Liver (tissue), 9 donors: ENCODE measurements around the gene IL31RA. TPM values are rescaled to one million over a fixed set of nuclear protein-coding genes. Genes with fewer than 3 reads are reported as not detected.

Experiments used
- DNase-seq: peaks from one replicate; pipeline ENCODE4 v3.0.0-alpha.2; 2017; ENCODE audit warnings: low spot score
- H3K27ac ChIP-seq, 2 donors: one replicate each; pipeline ENCODE4 v1.7.0; 2013; ENCODE audit warnings: inconsistent platforms in 2 of 2, low read length in 2 of 2, control low read depth in 1 of 2, low read depth in 1 of 2, mild to moderate bottlenecking in 1 of 2
- H3K27me3 ChIP-seq, 4 donors: one replicate each; pipeline versions ENCODE4 v1.6.1 to v1.7.0; 2013; ENCODE audit warnings: low read length in 3 of 4, inconsistent platforms in 1 of 4, mild to moderate bottlenecking in 1 of 4, moderate library complexity in 1 of 4; ENCODE audit not compliant: control insufficient read depth in 4 of 4, insufficient read depth in 4 of 4
- H3K36me3 ChIP-seq, 4 donors: one replicate each; pipeline versions ENCODE4 v1.6.1 to v1.7.0; 2013; ENCODE audit warnings: low read length in 3 of 4, mild to moderate bottlenecking in 3 of 4, low read depth in 1 of 4, moderate library complexity in 1 of 4; ENCODE audit not compliant: control insufficient read depth in 4 of 4, insufficient read depth in 3 of 4
- H3K4me1 ChIP-seq, 4 donors: one replicate each; pipeline versions ENCODE4 v1.6.1 to v1.7.0; 2013; ENCODE audit warnings: low read length in 3 of 4, mild to moderate bottlenecking in 3 of 4, moderate library complexity in 1 of 4; ENCODE audit not compliant: control insufficient read depth in 4 of 4, insufficient read depth in 4 of 4
- H3K4me3 ChIP-seq, 3 donors: one replicate each; pipeline versions ENCODE4 v1.6.1 to v1.7.0; 2013; ENCODE audit warnings: low read length in 3 of 3, control low read depth in 1 of 3, low read depth in 1 of 3, mild to moderate bottlenecking in 1 of 3
- H3K9ac ChIP-seq, 2 donors: one replicate each; pipeline ENCODE4 v1.7.0; 2013; ENCODE audit warnings: low read length in 2 of 2, mild to moderate bottlenecking in 2 of 2, moderate library complexity in 2 of 2, control low read depth in 1 of 2, low read depth in 1 of 2
- H3K9me3 ChIP-seq, 4 donors: one replicate each; pipeline versions ENCODE4 v1.6.1 to v1.7.0; 2013; ENCODE audit warnings: low read length in 3 of 4; ENCODE audit not compliant: control insufficient read depth in 4 of 4
- ATF3 ChIP-seq: IDR thresholded peaks from 2 replicates; pipeline ENCODE4 v1.6.1; 2016; ENCODE audit warnings: antibody characterized with exemption
- CTCF ChIP-seq: fragments of 150-350 bp; IDR thresholded peaks from 2 replicates; pipeline ENCODE4 v1.5.1; 2017; ENCODE audit warnings: improper control_type of control experiment, low read depth, low read length; ENCODE audit not compliant: missing input control
- EGR1 ChIP-seq, 2 donors: IDR thresholded peaks; 2 replicates each; pipeline ENCODE4 v1.6.1; 2016 to 2018; ENCODE audit warnings: antibody characterized with exemption in 2 of 2, low read depth in 2 of 2
- FOXA1 ChIP-seq: IDR thresholded peaks from 2 replicates; pipeline ENCODE4 v1.6.1; 2016; ENCODE audit warnings: antibody characterized with exemption
- FOXA2 ChIP-seq: IDR thresholded peaks from 2 replicates; pipeline ENCODE4 v1.6.1; 2016; ENCODE audit warnings: antibody characterized with exemption
- GABPA ChIP-seq, 2 donors: IDR thresholded peaks in 1 of 2; conservative IDR thresholded peaks in 1 of 2; 2 replicates each; pipeline ENCODE4 v1.6.1; 2016; ENCODE audit warnings: antibody characterized with exemption in 2 of 2, mild to moderate bottlenecking in 1 of 2, moderate library complexity in 1 of 2
- HNF4A ChIP-seq, 2 donors: conservative IDR thresholded peaks; 2 replicates each; pipeline ENCODE4 v1.6.1; 2016; ENCODE audit warnings: antibody characterized with exemption in 2 of 2, mild to moderate bottlenecking in 2 of 2
- HNF4G ChIP-seq: IDR thresholded peaks from 2 replicates; pipeline ENCODE4 v1.6.1; 2016; ENCODE audit warnings: antibody characterized with exemption
- JUND ChIP-seq, 2 donors: IDR thresholded peaks; 2 replicates each; pipeline ENCODE4 v1.6.1; 2016; ENCODE audit warnings: antibody characterized with exemption in 2 of 2
- MAX ChIP-seq: IDR thresholded peaks from 2 replicates; pipeline ENCODE4 v1.6.1; 2016; ENCODE audit warnings: antibody characterized with exemption
- NR2F2 ChIP-seq: IDR thresholded peaks from 2 replicates; pipeline ENCODE4 v1.6.1; 2016; ENCODE audit warnings: antibody characterized with exemption
- RAD21 ChIP-seq, 2 donors: IDR thresholded peaks; 2 replicates each; pipeline ENCODE4 v1.6.1; 2016; ENCODE audit warnings: antibody characterized with exemption in 2 of 2, mild to moderate bottlenecking in 2 of 2
- REST ChIP-seq: IDR thresholded peaks from 2 replicates; pipeline ENCODE4 v1.6.1; 2016; ENCODE audit warnings: antibody characterized with exemption, mild to moderate bottlenecking
- SP1 ChIP-seq: IDR thresholded peaks from 2 replicates; pipeline ENCODE4 v1.6.1; 2018; ENCODE audit warnings: antibody characterized with exemption, mild to moderate bottlenecking
- YY1 ChIP-seq: IDR thresholded peaks from 2 replicates; pipeline ENCODE4 v1.6.1; 2016; ENCODE audit warnings: antibody characterized with exemption, mild to moderate bottlenecking
- ZBTB33 ChIP-seq: IDR thresholded peaks from 2 replicates; pipeline ENCODE4 v1.6.1; 2016; ENCODE audit warnings: antibody characterized with exemption
- WGBS: extraction: QIAGEN DNeasy Blood & Tissue Kit; methylation state at CpG from one replicate; pipeline ENCODE4 v1.1.7; 2013; 5-methylcytosine and 5-hydroxymethylcytosine counted together
- polyA plus RNA-seq, 2 donors: library from polyadenylated mRNA; stranded (reverse) in 1 of 2; unstranded in 1 of 2; fragments of 200-250 nt in 1 of 2; fragments of >200 nt in 1 of 2; fragmentation: Nextera tagmentation in 1 of 2; extraction: Ambion mirVana in 1 of 2; gene quantifications; one replicate each; pipeline versions ENCODE4 v1.2.1 to v1.2.3, GENCODE V29; 2013 to 2015
- total RNA-seq, 2 donors: library from RNA; depleted of rRNA; stranded (reverse); fragments of >200 nt; gene quantifications; one replicate each; pipeline ENCODE4 v1.2.3, GENCODE V29; 2014
- donor health status: healthy.
- donor health status: healthy.
- donor health status: healthy.
- donor health status: healthy.
- donor health status: healthy.

Gene IL31RA
- total and polyA plus RNA-seq, 4 donors = not detected

GRCh38 chr5:55907927-55908326 is 56.8 kb downstream of the IL31RA start (continued):
- no peak for TF ChIP-seq REST

GRCh38 chr5:55908804-55909203 is 57.6 kb downstream of the IL31RA start:
- WGBS = 63% methylated on average over 1 of the region's 1 CpG

More at GRCh38 chr5:55908804-55909203, 57.6 kb downstream of the IL31RA start:
- no peak overlapping the region for H3K27ac ChIP-seq
- H3K4me1 ChIP-seq = no peaks in the 10 kb centered on the region
- TF ChIP-seq REST (no peak), FOXA2 (no peak), JUND (IDR thresholded peaks at IDR 0.05) (no peak), ZBTB33 (no peak), SP1 (no peak), CTCF (no peak), GABPA (IDR thresholded peaks at IDR 0.05 in 1 of 2, conservative IDR thresholded peaks at IDR 0.05 in 1 of 2) (no peak), ATF3 (no peak), HNF4A (conservative IDR thresholded peaks at IDR 0.05) (no peak), YY1 (no peak), NR2F2 (no peak), EGR1 (IDR thresholded peaks at IDR 0.05; ENCODE audit: low read depth in 2 of 2) (no peak), HNF4G (no peak), MAX (no peak), RAD21 (IDR thresholded peaks at IDR 0.05) (no peak), FOXA1 (no peak)
- H3K9me3 ChIP-seq = no peaks in the 10 kb centered on the region
- no peaks in the 10 kb centered on the region for H3K27me3 ChIP-seq
- no peak overlapping the region for H3K4me3 ChIP-seq
- H3K36me3 ChIP-seq = no peaks in the 10 kb centered on the region
- no peak overlapping the region for H3K9ac ChIP-seq
- DNase-seq = no peak
